GM23338 (cell line): ENCODE data around the gene WNT4. TPM values are rescaled to one million over a fixed set of nuclear protein-coding genes. Genes with fewer than 3 reads are reported as not detected.

Source experiments
- ATAC-seq: fragments of 200-7000 bp; cut with Tn5 transposase; 3 replicates; pipeline ENCODE4 v1.9.1; 2020
- DNase-seq: peaks from one replicate; pipeline ENCODE4 v3.0.0-alpha.2; 2015; ENCODE audit warnings: low spot score
- H2AFZ ChIP-seq: fragments of 200-600 bp; sonication (generic); 2 replicates; pipeline ENCODE4 v1.8.0; 2016; ENCODE audit warnings: antibody characterized with exemption, mild to moderate bottlenecking, moderate library complexity
- H3F3A ChIP-seq: fragments of 200-600 bp; sonication (generic); replicated peaks from 2 replicates; pipeline ENCODE4 v1.8.0; 2017; ENCODE audit warnings: antibody characterized with exemption, mixed run types, low read depth
- H3K27ac ChIP-seq: fragments of 200-600 bp; sonication (generic); 2 replicates; pipeline ENCODE4 v1.6.1; 2016; ENCODE audit warnings: low read depth
- H3K27me3 ChIP-seq: fragments of 200-600 bp; sonication (generic); 2 replicates; pipeline ENCODE4 v1.8.0; 2016; ENCODE audit warnings: mild to moderate bottlenecking, mixed run types, moderate library complexity; ENCODE audit not compliant: insufficient read depth
- H3K36me3 ChIP-seq: fragments of 200-600 bp; sonication (generic); 2 replicates; pipeline ENCODE4 v1.8.0; 2016; ENCODE audit warnings: mild to moderate bottlenecking; ENCODE audit not compliant: insufficient read depth
- H3K4me1 ChIP-seq: fragments of 200-600 bp; sonication (generic); 2 replicates; pipeline ENCODE4 v1.8.0; 2016; ENCODE audit warnings: mild to moderate bottlenecking, moderate library complexity; ENCODE audit not compliant: insufficient read depth
- H3K4me2 ChIP-seq: fragments of 200-600 bp; sonication (generic); 2 replicates; pipeline ENCODE4 v1.7.1; 2017; ENCODE audit warnings: mixed run types
- H3K4me3 ChIP-seq: fragments of 200-600 bp; sonication (generic); 2 replicates; pipeline ENCODE4 v1.6.1; 2016; ENCODE audit warnings: mixed run types
- H3K79me2 ChIP-seq: fragments of 200-600 bp; sonication (generic); replicated peaks from 2 replicates; pipeline ENCODE4 v1.8.0; 2017; ENCODE audit warnings: mild to moderate bottlenecking; ENCODE audit not compliant: insufficient read depth
- H3K9me2 ChIP-seq: fragments of 200-600 bp; sonication (generic); 2 replicates; pipeline ENCODE4 v1.8.0; 2017; ENCODE audit not compliant: insufficient read depth
- H4K20me1 ChIP-seq: fragments of 200-600 bp; sonication (generic); replicated peaks from 2 replicates; pipeline ENCODE4 v1.8.0; 2017; ENCODE audit warnings: mild to moderate bottlenecking; ENCODE audit not compliant: insufficient read depth
- H3K27ac Mint-ChIP-seq: 2 replicates; pipeline ENCODE4 v1.8.0; 2020; ENCODE audit warnings: inconsistent platforms, mild to moderate bottlenecking, moderate library complexity, mixed read lengths
- H3K27me3 Mint-ChIP-seq: 3 replicates; pipeline ENCODE4 v1.8.0; 2022; ENCODE audit warnings: low read depth, mild to moderate bottlenecking, moderate library complexity, mixed read lengths, inconsistent platforms; ENCODE audit not compliant: insufficient read depth, poor library complexity
- H3K36me3 Mint-ChIP-seq: 3 replicates; pipeline ENCODE4 v1.8.0; 2021; ENCODE audit warnings: low read depth, mild to moderate bottlenecking, inconsistent platforms, moderate library complexity, mixed read lengths
- H3K4me1 Mint-ChIP-seq: 3 replicates; pipeline ENCODE4 v1.8.0; 2020; ENCODE audit warnings: mild to moderate bottlenecking, inconsistent platforms, mixed read lengths
- H3K4me3 Mint-ChIP-seq: 3 replicates; pipeline ENCODE4 v1.8.0; 2021; ENCODE audit warnings: moderate library complexity, mild to moderate bottlenecking, inconsistent platforms, mixed read lengths
- H3K9me3 Mint-ChIP-seq: 3 replicates; pipeline ENCODE4 v1.8.0; 2020; ENCODE audit warnings: moderate library complexity, mild to moderate bottlenecking, inconsistent platforms, mixed read lengths
- CTCF ChIP-seq, 2 experiments: fragments of 200-600 bp in 1 of 2; sonication (generic) in 1 of 2; conservative IDR thresholded peaks; 2 replicates each; pipeline versions ENCODE4 v1.5.1 to v1.6.1; 2016 to 2017; ENCODE audit warnings: antibody characterized with exemption in 2 of 2, low read depth in 2 of 2, mild to moderate bottlenecking in 2 of 2, moderate library complexity in 1 of 2
- ETS1 ChIP-seq: IDR thresholded peaks from 2 replicates; pipeline ENCODE4 v1.6.1; 2016; ENCODE audit warnings: antibody characterized with exemption
- EZH2 ChIP-seq: fragments of 200-600 bp; sonication (generic); IDR thresholded peaks from one replicate; pipeline ENCODE4 v1.8.0; 2017; ENCODE audit warnings: antibody characterized with exemption, mild to moderate bottlenecking, low read depth; ENCODE audit not compliant: unreplicated experiment
- EZH2phosphoT487 ChIP-seq: fragments of 200-600 bp; sonication (generic); IDR thresholded peaks from one replicate; pipeline ENCODE4 v1.8.1; 2018; ENCODE audit warnings: antibody characterized with exemption; ENCODE audit not compliant: unreplicated experiment
- POLR2AphosphoS5 ChIP-seq: IDR thresholded peaks from 2 replicates; pipeline ENCODE4 v1.6.1; 2016; ENCODE audit warnings: antibody characterized with exemption, low read depth
- REST ChIP-seq: IDR thresholded peaks from one replicate; pipeline ENCODE4 v1.6.1; 2018; ENCODE audit warnings: antibody characterized with exemption; ENCODE audit not compliant: unreplicated experiment
- ZNF114 ChIP-seq: fragments of 250-450 bp; sonication (Bioruptor Pico); IDR thresholded peaks from 2 replicates; pipeline ENCODE4 v1.5.0; 2020; ENCODE audit warnings: mild to moderate bottlenecking, moderate library complexity
- ZNF462 ChIP-seq: fragments of 250-450 bp; sonication (Bioruptor Pico); IDR thresholded peaks from 2 replicates; pipeline ENCODE4 v1.5.0; 2020; ENCODE audit warnings: mild to moderate bottlenecking, moderate library complexity
- polyA plus RNA-seq: library from polyadenylated mRNA; unstranded; fragments of >200 nt; fragmentation: Nextera tagmentation; extraction: Ambion mirVana; gene quantifications from 2 replicates; pipeline ENCODE4 v1.2.1, GENCODE V29; 2016
- total RNA-seq: library from RNA; depleted of rRNA; stranded (reverse); fragments of >200 nt; shearing (Covaris generic); gene quantifications from 2 replicates; pipeline ENCODE4 v1.2.3, GENCODE V29; 2014

WNT4 gene
- total and polyA plus RNA-seq, 2 experiments from 2014 or later = 0.59 to 0.79 TPM

- TF ChIP-seq ZNF462 (CRISPR knock-in tag) = no peak
- no peak for TF ChIP-seq ETS1
- TF ChIP-seq EZH2 = no peak
- TF ChIP-seq CTCF (conservative IDR thresholded peaks at IDR 0.05; ENCODE audit: low read depth in 2 of 2) = no peak
These were observed 47.8 kb upstream of the WNT4 start (continued) for GRCh38 chr1:22190731-22191130.

- Histone ChIP-seq H3K36me3 (no peaks in the 10 kb centered on the region), H3K27me3 (no peaks in the 10 kb centered on the region), H3K9me2 (0 out of 2 replicates have a peak, but pooled peaks cover 3% of the 10 kb centered on the region), H3K4me1 (no peaks in the 10 kb centered on the region), H3K27ac (no peak overlapping the region), H4K20me1 (no peaks in the 10 kb centered on the region), H2AFZ (no peak overlapping the region), H3K79me2 (no peaks in the 10 kb centered on the region), H3K4me2 (no peak overlapping the region), H3K4me3 (no peak overlapping the region), H3F3A (no peaks in the 10 kb centered on the region)
- Mint-ChIP-seq H3K9me3 (no peaks in the 10 kb centered on the region), H3K4me3 (no peak overlapping the region), H3K36me3 (no peaks in the 10 kb centered on the region), H3K27me3 (peaks cover 13% of the 10 kb centered on the region), H3K4me1 (peaks cover 3% of the 10 kb centered on the region; the same call in 2 of the 3 replicates), H3K27ac (no peak overlapping the region)
- ATAC-seq = no peak
- no peak for DNase-seq
- TF ChIP-seq ETS1 = no peak
- no peak for TF ChIP-seq ZNF114 (CRISPR knock-in tag)
- no peak for TF ChIP-seq REST
- TF ChIP-seq CTCF (conservative IDR thresholded peaks at IDR 0.05; ENCODE audit: low read depth in 2 of 2) = no peak
- no peak for TF ChIP-seq EZH2phosphoT487
- no peak for TF ChIP-seq POLR2AphosphoS5
These were observed 47.4 kb upstream of the WNT4 start for GRCh38 chr1:22190251-22190650.
